BJ (cell line): ENCODE results near the gene SLC25A11. TPM values are rescaled to one million over a fixed set of nuclear protein-coding genes. Genes with fewer than 3 reads are reported as not detected.
"Not testable (repeated sequence)": the region's sequence is repeated elsewhere in the genome, so short reads cannot be mapped to it uniquely, and the experiment has no call there.

Experiments
- CTCF ChIA-PET: fragments of 350-600 bp; formaldehyde crosslinking; extraction: SDS; loops from one replicate; lab custom pipeline; 2021; ENCODE audit warnings: antibody characterized with exemption, inconsistent platforms; lab: Yijun Ruan, JAX
- POLR2A ChIA-PET: fragments of 300-600 bp; sonication (Branson Sonifier 250); formaldehyde crosslinking; extraction: SDS; loops from one replicate; lab custom pipeline; 2021; ENCODE audit warnings: antibody characterized with exemption; lab: Charles Lee
- DNase-seq: peaks from one replicate; pipeline ENCODE4 v3.0.0-alpha.2; 2011; ENCODE audit warnings: low read depth
- H3K27me3 ChIP-seq: 2 replicates; pipeline ENCODE4 v1.6.0; 2011; ENCODE audit warnings: low read length; ENCODE audit not compliant: control insufficient read depth, insufficient read depth
- H3K36me3 ChIP-seq: 2 replicates; pipeline ENCODE4 v1.5.1; 2011; ENCODE audit warnings: low read length; ENCODE audit not compliant: control insufficient read depth, insufficient read depth
- H3K4me3 ChIP-seq: 2 replicates; pipeline ENCODE4 v1.5.1; 2011; ENCODE audit warnings: low read depth, mild to moderate bottlenecking, control low read depth, low read length
- CTCF ChIP-seq: IDR thresholded peaks from 2 replicates; pipeline ENCODE4 v1.5.1; 2011; ENCODE audit warnings: low read depth, mild to moderate bottlenecking, control low read depth, inconsistent platforms, low read length, moderate library complexity; ENCODE audit not compliant: insufficient read depth
- polyA plus RNA-seq: library from polyadenylated mRNA; depleted of rRNA; stranded (reverse); fragments of >200 nt; gene quantifications from 2 replicates; pipeline ENCODE4 v1.2.3, GENCODE V29; 2011

Gene SLC25A11
- polyA plus RNA-seq, 1 experiment, result 70.7 TPM

- Histone ChIP-seq H3K27me3 (no peaks in the 10 kb centered on the region), H3K36me3 (peaks cover 14% of the 10 kb centered on the region), H3K4me3 (no peak overlapping the region)
- ChIA-PET POLR2A (interaction anchor here (1.0 kb wide), 1 partner anchor 33 kb away, joined by 4 read pairs; the partner anchor contains the start of gene SPAG7), CTCF (interaction anchor here (0.6 to 1.3 kb wide), 4 partner anchors 11 to 33 kb away, joined by 3 to 9 read pairs (median 4); partner anchors contain the start of gene SPAG7)
- no peak for DNase-seq
- peak; percentile 54 for TF ChIP-seq CTCF
Observed at GRCh38 chr17:4934173-4934979, 5.5 kb downstream of the SLC25A11 start.

- no peak for DNase-seq
- peaks cover 14% of the 10 kb centered on the region for H3K36me3 ChIP-seq
- H3K4me3 ChIP-seq, result no peak overlapping the region
- CTCF ChIA-PET, result interaction anchor here (0.6 to 1.3 kb wide), 4 partner anchors 10 to 34 kb away, joined by 3 to 9 read pairs (median 4); partner anchors contain the start of gene SPAG7
- no peaks in the 10 kb centered on the region for H3K27me3 ChIP-seq
- POLR2A ChIA-PET, result interaction anchor here (1.0 kb wide), 1 partner anchor 33 kb away, joined by 4 read pairs; the partner anchor contains the start of gene SPAG7
- TF ChIP-seq CTCF, result no peak
Observed at GRCh38 chr17:4933646-4934045, 6.2 kb downstream of the SLC25A11 start.

- DNase-seq, result no peak
- ChIA-PET POLR2A (no interaction called here), CTCF (interaction anchor here (0.8 kb wide), 1 partner anchor 30 kb away, joined by 3 read pairs; the partner anchor contains the start of gene CHRNE)
- TF ChIP-seq CTCF, result no peak
- H3K4me3 ChIP-seq, result no peak overlapping the region
- H3K36me3 ChIP-seq, result peaks cover 10% of the 10 kb centered on the region
- H3K27me3 ChIP-seq, result no peaks in the 10 kb centered on the region
Observed at GRCh38 chr17:4932756-4933155, 7.1 kb downstream of the SLC25A11 start.

- Histone ChIP-seq H3K4me3 (no peak within 1 kb of the TSS), H3K27me3 (no peaks in the 10 kb centered on the region), H3K36me3 (peaks cover 7% of the 10 kb centered on the region)
- CTCF ChIA-PET, result interaction anchor here (0.8 kb wide), 1 partner anchor 29 kb away, joined by 3 read pairs; the partner anchor contains the start of gene CHRNE
- no peak for DNase-seq
- TF ChIP-seq CTCF, result no peak
- POLR2A ChIA-PET, result no interaction called here
Observed at GRCh38 chr17:4931963-4932362, 7.9 kb downstream of the SLC25A11 start, which contains the start of gene GP1BA. GP1BA (plus strand) TSS chr17:4932277; CDS start chr17:4932605, 328 bp downstream.

GRCh38 chr17:4928881-4929280 is 11.0 kb downstream of the SLC25A11 start:
- Histone ChIP-seq H3K36me3 (no peaks in the 10 kb centered on the region), H3K4me3 (no peak overlapping the region), H3K27me3 (no peaks in the 10 kb centered on the region)
- no peak for TF ChIP-seq CTCF
- ChIA-PET CTCF (interaction anchor here (1.0 kb wide), 1 partner anchor 134 kb away, joined by 3 read pairs; no protein-coding TSS in a partner anchor), POLR2A (no interaction called here)
- DNase-seq, result no peak

- POLR2A ChIA-PET, H3K27me3 ChIP-seq, H3K36me3 ChIP-seq, H3K4me3 ChIP-seq, DNase-seq: not testable (repeated sequence)
- CTCF ChIA-PET, result interaction anchor here (0.8 to 4.0 kb wide), 4 partner anchors 9 to 136 kb away, joined by 3 to 14 read pairs (median 4); no protein-coding TSS in a partner anchor
Observed at GRCh38 chr17:4926577-4927335, 13.1 kb downstream of the SLC25A11 start.
